ES-I3 (cell line): ENCODE measurements around the gene CAMTA1.

Experiments used
- H3K36me3 ChIP-seq: 2 replicates; pipeline ENCODE4 v1.6.1; 2013; ENCODE audit warnings: mild to moderate bottlenecking, low read length, control low read depth, moderate library complexity; ENCODE audit not compliant: insufficient read depth
- H3K4me1 ChIP-seq: 2 replicates; pipeline ENCODE4 v1.6.1; 2013; ENCODE audit warnings: mild to moderate bottlenecking, control low read depth, low read length; ENCODE audit not compliant: insufficient read depth
- H3K9ac ChIP-seq: 2 replicates; pipeline ENCODE4 v1.6.1; 2013; ENCODE audit warnings: low read depth, mild to moderate bottlenecking, low read length, moderate library complexity
- H3K9me3 ChIP-seq: 2 replicates; pipeline ENCODE4 v1.6.1; 2013; ENCODE audit warnings: mild to moderate bottlenecking, low read length, moderate library complexity; ENCODE audit not compliant: control insufficient read depth, insufficient read depth

CAMTA1 gene

GRCh38 chr1:6981595-6981994 lies 196.3 kb downstream of the CAMTA1 start:
- Histone ChIP-seq H3K36me3 (no peaks in the 10 kb centered on the region), H3K4me1 (peaks cover 6% of the 10 kb centered on the region), H3K9ac (no peak overlapping the region), H3K9me3 (no peaks in the 10 kb centered on the region)

GRCh38 chr1:6982443-6982842 lies 197.2 kb downstream of the CAMTA1 start:
- Histone ChIP-seq H3K9me3 (no peaks in the 10 kb centered on the region), H3K9ac (no peak overlapping the region), H3K4me1 (peaks cover 6% of the 10 kb centered on the region), H3K36me3 (no peaks in the 10 kb centered on the region)

GRCh38 chr1:6982860-6983259 lies 197.6 kb downstream of the CAMTA1 start:
- H3K9me3 ChIP-seq = no peaks in the 10 kb centered on the region
- peaks cover 6% of the 10 kb centered on the region for H3K4me1 ChIP-seq
- H3K9ac ChIP-seq = no peak overlapping the region

GRCh38 chr1:6984536-6984935 lies 199.3 kb downstream of the CAMTA1 start:
- H3K4me1 ChIP-seq = no peaks in the 10 kb centered on the region
- H3K9ac ChIP-seq = no peak overlapping the region
- no peaks in the 10 kb centered on the region for H3K9me3 ChIP-seq
- H3K36me3 ChIP-seq = no peaks in the 10 kb centered on the region

More at GRCh38 chr1:6982860-6983259, 197.6 kb downstream of the CAMTA1 start:
- no peaks in the 10 kb centered on the region for H3K36me3 ChIP-seq

GRCh38 chr1:6984986-6985385 lies 199.7 kb downstream of the CAMTA1 start:
- H3K36me3 ChIP-seq = no peaks in the 10 kb centered on the region
- H3K9ac ChIP-seq = no peak overlapping the region

GRCh38 chr1:6985549-6986276 lies 200.5 kb downstream of the CAMTA1 start:
- H3K36me3 ChIP-seq = no peaks in the 10 kb centered on the region
- H3K9ac ChIP-seq = no peak overlapping the region
- no peaks in the 10 kb centered on the region for H3K4me1 ChIP-seq
- no peaks in the 10 kb centered on the region for H3K9me3 ChIP-seq

More at GRCh38 chr1:6984986-6985385, 199.7 kb downstream of the CAMTA1 start:
- Histone ChIP-seq H3K4me1 (no peaks in the 10 kb centered on the region), H3K9me3 (no peaks in the 10 kb centered on the region)

- Histone ChIP-seq H3K4me1 (no peaks in the 10 kb centered on the region), H3K36me3 (no peaks in the 10 kb centered on the region), H3K9me3 (no peaks in the 10 kb centered on the region), H3K9ac (no peak overlapping the region)
Measured at GRCh38 chr1:6986281-6986680, 201.0 kb downstream of the CAMTA1 start.

- Histone ChIP-seq H3K4me1 (no peaks in the 10 kb centered on the region), H3K9me3 (no peaks in the 10 kb centered on the region), H3K9ac (no peak overlapping the region), H3K36me3 (no peaks in the 10 kb centered on the region)
Measured at GRCh38 chr1:6987940-6988339, 202.7 kb downstream of the CAMTA1 start.

GRCh38 chr1:6988796-6989195 lies 203.5 kb downstream of the CAMTA1 start:
- H3K4me1 ChIP-seq = no peaks in the 10 kb centered on the region
- no peaks in the 10 kb centered on the region for H3K9me3 ChIP-seq
- no peaks in the 10 kb centered on the region for H3K36me3 ChIP-seq
- H3K9ac ChIP-seq = no peak overlapping the region

GRCh38 chr1:6989212-6990159 lies 204.2 kb downstream of the CAMTA1 start:
- no peak overlapping the region for H3K9ac ChIP-seq
- no peaks in the 10 kb centered on the region for H3K4me1 ChIP-seq

GRCh38 chr1:6991266-6991665 lies 206.0 kb downstream of the CAMTA1 start:
- Histone ChIP-seq H3K9ac (no peak overlapping the region), H3K36me3 (no peaks in the 10 kb centered on the region), H3K4me1 (no peaks in the 10 kb centered on the region), H3K9me3 (no peaks in the 10 kb centered on the region)

More at GRCh38 chr1:6989212-6990159, 204.2 kb downstream of the CAMTA1 start:
- Histone ChIP-seq H3K9me3 (no peaks in the 10 kb centered on the region), H3K36me3 (no peaks in the 10 kb centered on the region)

GRCh38 chr1:6995789-6996188 lies 210.5 kb downstream of the CAMTA1 start:
- Histone ChIP-seq H3K9me3 (no peaks in the 10 kb centered on the region), H3K9ac (no peak overlapping the region), H3K36me3 (no peaks in the 10 kb centered on the region), H3K4me1 (peaks cover 3% of the 10 kb centered on the region; the same call in 1 of the 2 replicates)

- H3K4me1 ChIP-seq = peaks cover 3% of the 10 kb centered on the region; the same call in 1 of the 2 replicates
- no peaks in the 10 kb centered on the region for H3K9me3 ChIP-seq
- no peaks in the 10 kb centered on the region for H3K36me3 ChIP-seq
- H3K9ac ChIP-seq = no peak overlapping the region
Measured at GRCh38 chr1:6996371-6996770, 211.1 kb downstream of the CAMTA1 start.

GRCh38 chr1:6996866-6997265 lies 211.6 kb downstream of the CAMTA1 start:
- H3K36me3 ChIP-seq = no peaks in the 10 kb centered on the region
- no peaks in the 10 kb centered on the region for H3K9me3 ChIP-seq
- peaks cover 3% of the 10 kb centered on the region; the same call in 1 of the 2 replicates for H3K4me1 ChIP-seq
- H3K9ac ChIP-seq = no peak overlapping the region
